SK-N-SH (cell line): ENCODE measurements around the gene NUF2.

ENCODE experiments used
- CTCF ChIP-seq: fragments of 200-600 bp; sonication (generic); IDR thresholded peaks from 2 replicates; pipeline ENCODE4 v1.6.1; 2017; ENCODE audit warnings: antibody characterized with exemption, mild to moderate bottlenecking, moderate library complexity
- EP300 ChIP-seq, 2 experiments: IDR thresholded peaks; 2 replicates each; pipeline versions ENCODE4 v1.4.0 to v1.6.1; 2012; ENCODE audit warnings: borderline replicate concordance in 1 of 2, low read depth in 1 of 2, low read length in 1 of 2
- EZH2phosphoT487 ChIP-seq: fragments of 200-600 bp; sonication (generic); IDR thresholded peaks from 2 replicates; pipeline ENCODE4 v1.6.1; 2017; ENCODE audit warnings: low read depth, mixed run types, mild to moderate bottlenecking, antibody characterized with exemption, moderate library complexity, borderline replicate concordance
- GABPA ChIP-seq: IDR thresholded peaks from 2 replicates; pipeline ENCODE4 v1.4.0; 2012; ENCODE audit warnings: low read depth, mild to moderate bottlenecking
- MAX ChIP-seq: IDR thresholded peaks from 2 replicates; pipeline ENCODE4 v1.4.0; 2012; ENCODE audit warnings: low read depth
- PBX3 ChIP-seq: IDR thresholded peaks from 2 replicates; pipeline ENCODE4; 2012
- RAD21 ChIP-seq: IDR thresholded peaks from 2 replicates; pipeline ENCODE4 v1.6.1; 2012; ENCODE audit warnings: mild to moderate bottlenecking, low read length
- RFX5 ChIP-seq: IDR thresholded peaks from 2 replicates; pipeline ENCODE4 v1.6.1; 2012; ENCODE audit warnings: mild to moderate bottlenecking, improper control_type of control experiment, low read length
- SIN3A ChIP-seq: IDR thresholded peaks from 2 replicates; pipeline ENCODE4 v1.6.1; 2012; ENCODE audit warnings: low read depth, mild to moderate bottlenecking, low read length, moderate library complexity, borderline replicate concordance
- TAF1 ChIP-seq: IDR thresholded peaks from 2 replicates; pipeline ENCODE4 v1.6.1; 2012; ENCODE audit warnings: low read depth, mild to moderate bottlenecking, low read length, moderate library complexity, borderline replicate concordance
- TEAD4 ChIP-seq: IDR thresholded peaks from 2 replicates; pipeline ENCODE4 v1.4.0; 2012; ENCODE audit warnings: mild to moderate bottlenecking, borderline replicate concordance; ENCODE audit not compliant: insufficient read depth

DNA sequence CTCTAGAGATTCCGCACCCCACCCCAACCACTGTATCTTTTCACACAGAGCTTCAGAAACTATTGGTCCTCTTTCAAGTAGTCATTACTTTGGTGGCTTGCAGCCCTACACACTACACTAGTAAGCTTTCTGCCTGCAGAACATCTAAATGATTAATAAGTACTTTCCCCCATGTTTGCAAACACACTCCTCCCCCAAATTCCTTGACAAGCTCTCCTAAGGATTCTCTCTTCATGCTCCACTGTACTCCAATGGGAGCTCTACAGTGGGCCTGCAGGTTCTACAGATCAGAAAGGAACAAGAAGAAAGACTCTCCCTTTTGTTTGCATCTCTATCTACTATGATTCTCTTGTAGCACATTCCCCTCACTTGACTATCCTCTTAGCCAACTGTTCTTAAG is 16.3 kb upstream of the NUF2 start:
- TF ChIP-seq CTCF (no peak), EZH2phosphoT487 (no peak), RFX5 (no peak), SIN3A (no peak), PBX3 (no peak), MAX (no peak), GABPA (no peak), EP300 (IDR thresholded peaks at IDR 0.05; ENCODE audit: borderline replicate concordance in 1 of 2, low read depth in 1 of 2, low read length in 1 of 2) (no peak), TEAD4 (no peak), TAF1 (no peak), RAD21 (no peak)
